ENCODE measurements around the gene ITPRIPL2.

GRCh38 chr16:19102187-19102872, 11.4 kb upstream of the ITPRIPL2 start:
- TF ChIP-seq CTCF (conservative IDR thresholded peaks at IDR 0.05; ENCODE audit: low read length) (no peak), EZH2phosphoT487 (IDR thresholded peaks at IDR 0.05; ENCODE audit: borderline replicate concordance) (no peak)

Data from Loucy (cell line).